Myocyte (in vitro differentiated cells): ENCODE measurements around the gene CLCC1. TPM values are rescaled to one million over a fixed set of nuclear protein-coding genes. Genes with fewer than 3 reads are reported as not detected.

Experiments
- DNase-seq: peaks from one replicate; pipeline ENCODE4 v3.0.0-alpha.2; 2012; ENCODE audit warnings: low read depth
- total RNA-seq: library from RNA; depleted of rRNA; stranded (reverse); fragments of >200 nt; gene quantifications from 2 replicates; pipeline ENCODE4 v1.2.3, GENCODE V29; 2014

Gene CLCC1
- total RNA-seq, 1 donor from 2014 or later = 14.1 TPM

DNA sequence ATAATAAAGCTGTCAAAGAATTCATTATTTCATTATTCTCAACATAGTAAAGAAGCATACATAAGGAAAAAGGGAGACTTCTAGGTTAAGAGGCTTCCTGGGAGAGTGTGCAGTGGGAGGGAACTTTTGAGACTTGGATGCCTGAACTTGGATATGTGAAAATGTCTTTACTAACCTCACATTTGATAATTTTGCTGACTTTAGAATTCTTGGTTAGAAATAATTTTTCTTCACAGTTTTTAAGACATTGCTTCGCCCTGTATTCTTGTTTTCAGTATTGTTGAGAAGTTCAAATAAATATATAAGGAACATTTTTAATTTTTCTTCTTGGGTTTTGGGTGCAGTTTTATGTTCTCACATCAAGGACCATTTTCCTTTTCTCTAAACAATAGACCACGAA, 46.5 kb downstream of the CLCC1 start:
- DNase-seq = no peak

Other genes starting within 250 kb of the CLCC1 start
- 40.0 and 65.7 TPM in 2 replicates for gene STXBP3, start 216.8 kb downstream of the CLCC1 start, total RNA-seq
- 0.31 and 1.8 TPM in 2 replicates for gene AKNAD1, start 106.4 kb downstream of the CLCC1 start, total RNA-seq
- gene GPSM2, start 86.5 kb downstream of the CLCC1 start, total RNA-seq = 103 and 146 TPM in 2 replicates
- 20.0 and 20.2 TPM in 2 replicates for gene WDR47, start 78.6 kb upstream of the CLCC1 start, total RNA-seq
- 83.4 and 93.5 TPM in 2 replicates for gene TAF13, start 112.5 kb upstream of the CLCC1 start, total RNA-seq
- 30.5 and 34.3 TPM in 2 replicates for gene TMEM167B, start 127.3 kb upstream of the CLCC1 start, total RNA-seq
- 0.21 and 0.80 TPM in 2 replicates for gene ELAPOR1, start 150.6 kb upstream of the CLCC1 start, total RNA-seq